Measurements from ENCODE around the gene HADH. TPM values are rescaled to one million over a fixed set of nuclear protein-coding genes. Genes with fewer than 3 reads are reported as not detected.

HADH gene
- polyA plus RNA-seq, 2 of the 4 experiments (the other 2 are of a cell fraction): 22.7 to 23.7 TPM

GRCh38 chr4:108036213-108036612 is 46.5 kb downstream of the HADH start:
- H3K27ac ChIP-seq: no peak overlapping the region
- H3K4me1 ChIP-seq: no peaks in the 10 kb centered on the region
- ChIA-PET CTCF (interaction anchor here (0.6 to 3.2 kb wide), 2 partner anchors 17 to 195 kb away, joined by 3 to 15 read pairs; no protein-coding TSS in a partner anchor), POLR2A (no interaction called here)
- 91% methylated on average over 6 of the region's 7 CpGs for WGBS (ENCODE audit: missing lambda C conversion rate)
- ATAC-seq: no peak
- DNase-seq (ENCODE audit: low read depth in 1 of 2, low spot score in 1 of 2): no peak
- TF ChIP-seq EP300 (IDR thresholded peaks at IDR 0.05) (no peak), PHF8 (IDR thresholded peaks at IDR 0.05; ENCODE audit: borderline replicate concordance, low read depth) (no peak), RAD21 (conservative IDR thresholded peaks at IDR 0.05 in 1 of 2, IDR thresholded peaks at IDR 0.05 in 1 of 2) (no peak), BHLHE40 (IDR thresholded peaks at IDR 0.05; ENCODE audit: low read depth, low read length) (no peak), CBX8 (IDR thresholded peaks at IDR 0.05) (no peak)
- no peaks in the 10 kb centered on the region for H3K9me3 ChIP-seq
- no peak for FAIRE-seq
- no peak overlapping the region for H3K4me3 ChIP-seq
- no peak overlapping the region for H3K4me2 ChIP-seq

GRCh38 chr4:108037884-108038283 is 48.2 kb downstream of the HADH start:
- CTCF ChIA-PET: interaction anchor here (0.7 kb wide), 2 partner anchors 19 to 598 kb away, joined by 3 read pairs; no protein-coding TSS in a partner anchor
- FAIRE-seq (no peak), ATAC-seq (no peak), DNase-seq (ENCODE audit: low read depth in 1 of 2, low spot score in 1 of 2) (no peak)
- POLR2A ChIA-PET: no interaction called here
- no peaks in the 10 kb centered on the region for H3K9me3 ChIP-seq
- no peaks in the 10 kb centered on the region for H3K4me1 ChIP-seq
- WGBS (ENCODE audit: missing lambda C conversion rate): 95% methylated on average over 2 of the region's 2 CpGs
- no peak overlapping the region for H3K4me3 ChIP-seq
- no peak overlapping the region for H3K27ac ChIP-seq
- TF ChIP-seq ZFP36 (IDR thresholded peaks at IDR 0.05; ENCODE audit: borderline replicate concordance, partially characterized antibody): no peak
- no peak for TF ChIP-seq NR3C1 (IDR thresholded peaks at IDR 0.05)
- TF ChIP-seq PHF8 (IDR thresholded peaks at IDR 0.05; ENCODE audit: borderline replicate concordance, low read depth): no peak
- no peak for TF ChIP-seq KDM1A (IDR thresholded peaks at IDR 0.05; ENCODE audit: low read depth)
- no peak for TF ChIP-seq MAFK (IDR thresholded peaks at IDR 0.05; ENCODE audit: partially characterized antibody)
- no peak overlapping the region for H3K4me2 ChIP-seq

- no peak for DNase-seq (ENCODE audit: low read depth in 1 of 2, low spot score in 1 of 2)
These were observed 53.2 kb downstream of the HADH start for GRCh38 chr4:108042927-108043326.

More at GRCh38 chr4:108042927-108043326, 53.2 kb downstream of the HADH start:
- Histone ChIP-seq H3K4me2 (no peak overlapping the region), H3K4me3 (no peak overlapping the region), H3K9me3 (no peaks in the 10 kb centered on the region), H3K27ac (no peak overlapping the region), H3K4me1 (no peaks in the 10 kb centered on the region)
- CTCF ChIA-PET: interaction anchor here (1.7 kb wide), 1 partner anchor 24 kb away, joined by 5 read pairs; no protein-coding TSS in a partner anchor
- POLR2A ChIA-PET: no interaction called here
- WGBS (ENCODE audit: missing lambda C conversion rate): 73% methylated on average over 3 of the region's 3 CpGs
- FAIRE-seq (no peak), ATAC-seq (no peak)
- TF ChIP-seq RFX5 (IDR thresholded peaks at IDR 0.05): no peak
- no peak for TF ChIP-seq MAFK (IDR thresholded peaks at IDR 0.05; ENCODE audit: partially characterized antibody)
- TF ChIP-seq HOXB13 (CRISPR knock-in tag; IDR thresholded peaks at IDR 0.05; ENCODE audit: low read depth): no peak
- no peak for TF ChIP-seq HMGXB4 (CRISPR knock-in tag; IDR thresholded peaks at IDR 0.05; ENCODE audit: borderline replicate concordance)
- no peak for TF ChIP-seq NPAS2 (CRISPR knock-in tag; IDR thresholded peaks at IDR 0.05; ENCODE audit: borderline replicate concordance)
- TF ChIP-seq ZSCAN20 (CRISPR knock-in tag; IDR thresholded peaks at IDR 0.05): no peak
- TF ChIP-seq TP53 (CRISPR knock-in tag; IDR thresholded peaks at IDR 0.05): no peak
- TF ChIP-seq E2F6 (IDR thresholded peaks at IDR 0.05; ENCODE audit: borderline replicate concordance, low read depth): no peak
- no peak for TF ChIP-seq BCL3 (IDR thresholded peaks at IDR 0.05)
- TF ChIP-seq PBX3 (IDR thresholded peaks at IDR 0.05): no peak
- TF ChIP-seq EP300 (IDR thresholded peaks at IDR 0.05): no peak
- no peak for TF ChIP-seq RCOR1 (IDR thresholded peaks at IDR 0.05; ENCODE audit: low read depth, low read length)
- TF ChIP-seq POLR2AphosphoS2 (conservative IDR thresholded peaks at IDR 0.05; ENCODE audit: low read length): no peak
